Lower leg skin (tissue), 4 donors: ENCODE measurements around the gene RPL32. TPM values are rescaled to one million over a fixed set of nuclear protein-coding genes. Genes with fewer than 3 reads are reported as not detected.

Source experiments
- DNase-seq, 2 donors: peaks; one replicate each; pipeline ENCODE4 v3.0.0-alpha.2; 2019; ENCODE audit warnings: low spot score in 2 of 2
- H3K4me3 ChIP-seq: fragments of 200-600 bp; sonication (generic); 2 replicates; pipeline ENCODE4 v1.5.1; 2017; ENCODE audit warnings: mild to moderate bottlenecking, low read depth; ENCODE audit not compliant: poor library complexity, severe bottlenecking
- POLR2A ChIP-seq, 2 donors: fragments of 450-650 bp; IDR thresholded peaks; one replicate each; pipeline ENCODE4 v1.6.1; 2016 to 2017; ENCODE audit warnings: antibody characterized with exemption in 2 of 2, mild to moderate bottlenecking in 1 of 2, moderate library complexity in 1 of 2
- WGBS, 2 donors: methylation state at CpG; one replicate each; pipeline ENCODE4 v1.1.5; 2018; 5-methylcytosine and 5-hydroxymethylcytosine counted together
- intact Hi-C: fragments of 100-400 bp; cut with DNase I; formaldehyde crosslinking; loops from one replicate; pipeline ENCODE4 v1.15.0; 2023; ENCODE audit warnings: low total_unique reads
- total RNA-seq, 4 donors: library from RNA; depleted of rRNA; stranded (reverse); fragments of >200 nt; gene quantifications; one replicate each; pipeline ENCODE4 v1.1.0, GENCODE V29; 2016
- TF ChIP-seq, protein P1 (sequence below), 3 donors: fragments of 450-650 bp; IDR thresholded peaks; one replicate each; pipeline ENCODE4 v1.5.1; 2016; ENCODE audit warnings: antibody characterized with exemption in 3 of 3, mild to moderate bottlenecking in 3 of 3, moderate library complexity in 2 of 3

RPL32 gene
- total RNA-seq, 4 donors from 2014 or later, result 1,042 to 3,119 (median 2,671) TPM

DNA sequence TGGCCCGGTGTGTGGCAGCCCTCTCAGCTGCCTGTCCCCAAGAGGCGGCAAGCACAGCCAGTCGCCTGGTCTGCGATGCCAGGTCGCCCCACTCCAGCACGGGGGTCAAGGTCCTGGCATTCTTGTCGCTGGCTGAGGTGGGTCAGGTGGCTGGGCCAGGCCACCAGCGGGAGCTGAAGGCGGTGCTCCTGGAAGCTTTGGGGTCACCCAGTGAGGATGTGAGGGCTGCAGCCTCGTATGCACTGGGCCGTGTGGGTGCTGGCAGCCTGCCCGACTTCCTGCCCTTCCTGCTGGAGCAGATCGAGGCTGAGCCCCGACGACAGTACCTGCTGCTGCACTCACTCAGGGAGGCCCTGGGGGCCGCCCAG lies 24.0 kb downstream of the RPL32 start:
- H3K4me3 ChIP-seq, result no peak overlapping the region
- intact Hi-C loops, result no loop called here
- TF ChIP-seq, protein P1, sequence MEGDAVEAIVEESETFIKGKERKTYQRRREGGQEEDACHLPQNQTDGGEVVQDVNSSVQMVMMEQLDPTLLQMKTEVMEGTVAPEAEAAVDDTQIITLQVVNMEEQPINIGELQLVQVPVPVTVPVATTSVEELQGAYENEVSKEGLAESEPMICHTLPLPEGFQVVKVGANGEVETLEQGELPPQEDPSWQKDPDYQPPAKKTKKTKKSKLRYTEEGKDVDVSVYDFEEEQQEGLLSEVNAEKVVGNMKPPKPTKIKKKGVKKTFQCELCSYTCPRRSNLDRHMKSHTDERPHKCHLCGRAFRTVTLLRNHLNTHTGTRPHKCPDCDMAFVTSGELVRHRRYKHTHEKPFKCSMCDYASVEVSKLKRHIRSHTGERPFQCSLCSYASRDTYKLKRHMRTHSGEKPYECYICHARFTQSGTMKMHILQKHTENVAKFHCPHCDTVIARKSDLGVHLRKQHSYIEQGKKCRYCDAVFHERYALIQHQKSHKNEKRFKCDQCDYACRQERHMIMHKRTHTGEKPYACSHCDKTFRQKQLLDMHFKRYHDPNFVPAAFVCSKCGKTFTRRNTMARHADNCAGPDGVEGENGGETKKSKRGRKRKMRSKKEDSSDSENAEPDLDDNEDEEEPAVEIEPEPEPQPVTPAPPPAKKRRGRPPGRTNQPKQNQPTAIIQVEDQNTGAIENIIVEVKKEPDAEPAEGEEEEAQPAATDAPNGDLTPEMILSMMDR (IDR thresholded peaks at IDR 0.05), result no peak
- TF ChIP-seq POLR2A (IDR thresholded peaks at IDR 0.05), result no peak
- WGBS, 2 donors, result 64 to 67% methylated on average over 14 to 16 of the region's 16 CpGs
- DNase-seq, result no peak

DNA sequence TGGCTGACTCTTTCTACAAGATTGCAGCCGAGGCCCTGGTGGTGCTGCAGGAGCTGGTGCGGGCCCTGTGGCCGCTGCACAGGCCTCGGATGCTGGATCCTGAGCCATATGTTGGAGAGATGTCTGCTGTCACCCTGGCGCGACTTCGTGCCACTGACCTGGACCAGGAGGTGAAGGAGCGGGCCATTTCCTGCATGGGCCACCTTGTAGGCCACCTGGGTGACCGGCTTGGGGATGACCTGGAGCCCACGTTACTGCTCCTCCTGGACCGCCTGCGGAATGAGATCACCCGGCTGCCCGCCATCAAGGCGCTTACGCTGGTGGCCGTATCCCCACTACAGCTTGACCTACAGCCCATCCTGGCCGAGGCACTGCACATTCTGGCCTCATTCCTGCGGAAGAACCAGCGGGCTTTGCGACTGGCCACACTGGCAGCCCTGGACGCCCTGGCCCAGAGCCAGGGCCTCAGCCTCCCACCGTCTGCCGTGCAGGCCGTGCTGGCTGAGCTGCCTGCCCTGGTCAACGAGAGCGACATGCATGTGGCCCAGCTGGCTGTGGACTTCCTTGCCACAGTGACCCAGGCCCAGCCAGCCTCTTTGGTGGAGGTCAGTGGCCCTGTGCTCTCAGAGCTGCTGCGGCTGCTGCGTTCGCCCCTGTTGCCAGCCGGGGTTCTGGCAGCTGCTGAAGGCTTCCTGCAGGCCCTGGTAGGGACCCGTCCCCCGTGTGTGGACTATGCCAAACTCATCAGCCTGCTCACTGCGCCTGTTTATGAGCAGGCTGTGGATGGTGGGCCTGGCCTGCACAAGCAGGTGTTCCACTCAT lies 24.6 kb downstream of the RPL32 start:
- WGBS, 2 donors, result 91% methylated on average over 29 to 33 of the region's 34 CpGs
- no peak overlapping the region for H3K4me3 ChIP-seq
- TF ChIP-seq, protein P1 (IDR thresholded peaks at IDR 0.05), result no peak
- no peak for TF ChIP-seq POLR2A (IDR thresholded peaks at IDR 0.05)
- no peak for DNase-seq
- intact Hi-C loops, result no loop called here

GRCh38 chr3:12815719-12816118 lies 25.6 kb downstream of the RPL32 start:
- intact Hi-C loops, result no loop called here
- TF ChIP-seq, protein P1 (IDR thresholded peaks at IDR 0.05), result no peak
- no peak for TF ChIP-seq POLR2A (IDR thresholded peaks at IDR 0.05)
- DNase-seq, result no peak
- H3K4me3 ChIP-seq, result no peak overlapping the region
- WGBS, 2 donors, result 88% methylated on average over 9 of the region's 9 CpGs

DNA sequence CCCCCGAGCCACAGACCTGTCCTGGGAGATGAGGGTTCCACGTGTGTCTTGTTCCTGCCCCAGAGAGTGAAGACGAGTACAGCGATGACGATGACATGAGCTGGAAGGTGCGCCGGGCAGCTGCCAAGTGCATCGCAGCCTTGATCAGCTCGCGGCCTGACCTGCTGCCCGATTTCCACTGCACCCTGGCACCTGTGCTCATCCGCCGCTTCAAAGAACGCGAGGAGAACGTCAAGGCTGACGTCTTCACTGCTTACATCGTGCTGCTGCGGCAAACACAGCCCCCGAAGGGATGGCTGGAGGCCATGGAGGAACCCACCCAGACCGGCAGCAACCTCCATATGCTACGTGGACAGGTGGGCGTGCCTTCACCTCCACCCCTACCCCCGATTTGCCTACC lies 26.3 kb downstream of the RPL32 start:
- 91 to 92% methylated on average over 24 of the region's 24 CpGs for WGBS, 2 donors
- H3K4me3 ChIP-seq, result no peak overlapping the region
- intact Hi-C loops, result no loop called here
- no peak for TF ChIP-seq POLR2A (IDR thresholded peaks at IDR 0.05)
- TF ChIP-seq, protein P1 (IDR thresholded peaks at IDR 0.05), result no peak
- no peak for DNase-seq

DNA sequence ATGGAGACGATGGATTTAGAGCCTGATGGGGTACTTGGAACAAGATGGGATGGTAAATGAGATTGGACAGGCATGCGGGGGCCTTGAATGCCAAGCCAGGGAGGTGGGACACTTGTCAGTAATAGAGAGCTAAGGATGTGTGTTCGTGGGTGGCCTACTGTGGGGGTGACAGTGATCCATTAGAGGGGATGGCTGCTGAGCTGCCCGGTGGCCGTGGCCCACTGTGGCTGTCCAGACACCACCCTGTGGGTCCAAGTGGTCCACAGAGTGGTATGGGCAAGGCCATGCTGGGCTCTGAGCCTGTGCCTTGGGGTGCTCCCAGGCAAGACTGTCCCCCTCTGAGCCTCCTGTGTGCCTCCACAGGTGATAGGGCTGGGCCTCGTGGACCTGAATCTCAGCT lies 27.4 kb downstream of the RPL32 start:
- no peak overlapping the region for H3K4me3 ChIP-seq
- DNase-seq, result no peak
- WGBS, 2 donors, result 82 to 91% methylated on average over 6 of the region's 6 CpGs
- TF ChIP-seq POLR2A (IDR thresholded peaks at IDR 0.05), result no peak
- TF ChIP-seq, protein P1 (IDR thresholded peaks at IDR 0.05), result no peak
- intact Hi-C loops, result no loop called here

GRCh38 chr3:12812812-12813211 lies 28.6 kb downstream of the RPL32 start:
- H3K4me3 ChIP-seq, result no peak overlapping the region
- no peak for TF ChIP-seq POLR2A (IDR thresholded peaks at IDR 0.05)
- TF ChIP-seq, protein P1 (IDR thresholded peaks at IDR 0.05), result no peak
- intact Hi-C loops, result no loop called here
- no peak for DNase-seq
- WGBS, 2 donors, result 97 to 100% methylated on average over 3 of the region's 3 CpGs
